Fibroblast of gingiva (primary cell): ENCODE measurements around the gene CCDC138.
"Not testable (repeated sequence)": the region's sequence is repeated elsewhere in the genome, so short reads cannot be mapped to it uniquely, and the experiment has no call there.

Experiments used
- DNase-seq: peaks from one replicate; pipeline ENCODE4 v3.0.0-alpha.2; 2011; ENCODE audit warnings: low read depth

Gene CCDC138

GRCh38 chr2:108786354-108787215 lies at the start of gene CCDC138:
CCDC138 (plus strand) TSS chr2:108786771; CDS start chr2:108786823, 52 bp downstream.
- peak; percentile 83 for DNase-seq

- not testable (repeated sequence) for DNase-seq
Measured at GRCh38 chr2:108757973-108758372, 28.6 kb upstream of the CCDC138 start.

- DNase-seq: not testable (repeated sequence)
Measured at GRCh38 chr2:108762618-108763017, 24.0 kb upstream of the CCDC138 start.

- DNase-seq: not testable (repeated sequence)
Measured at GRCh38 chr2:108766671-108767070, 19.9 kb upstream of the CCDC138 start.

GRCh38 chr2:108767859-108768258 lies 18.7 kb upstream of the CCDC138 start:
- DNase-seq: not testable (repeated sequence)

- DNase-seq: no peak
Measured at GRCh38 chr2:108776475-108776874, 10.1 kb upstream of the CCDC138 start.

- no peak for DNase-seq
Measured at GRCh38 chr2:108778857-108779256, 7.7 kb upstream of the CCDC138 start.

GRCh38 chr2:108786008-108786353 lies 590 bp upstream of the CCDC138 start:
- no peak for DNase-seq

GRCh38 chr2:108787216-108787541 lies 608 bp downstream of the CCDC138 start:
- no peak for DNase-seq

- DNase-seq: no peak
Measured at GRCh38 chr2:108803045-108803736, 16.6 kb downstream of the CCDC138 start.

- DNase-seq: no peak
Measured at GRCh38 chr2:108805032-108805431, 18.5 kb downstream of the CCDC138 start.

GRCh38 chr2:108805782-108806181 lies 19.2 kb downstream of the CCDC138 start:
- no peak for DNase-seq

GRCh38 chr2:108806371-108807113 lies 20.0 kb downstream of the CCDC138 start:
- no peak for DNase-seq

- no peak for DNase-seq
Measured at GRCh38 chr2:108809936-108810335, 23.4 kb downstream of the CCDC138 start.

GRCh38 chr2:108810993-108811957 lies 24.7 kb downstream of the CCDC138 start:
- no peak for DNase-seq

GRCh38 chr2:108813732-108814131 lies 27.2 kb downstream of the CCDC138 start:
- DNase-seq: no peak

GRCh38 chr2:108820482-108820881 lies 33.9 kb downstream of the CCDC138 start:
- no peak for DNase-seq

- DNase-seq: no peak
Measured at GRCh38 chr2:108823286-108823685, 36.7 kb downstream of the CCDC138 start.

GRCh38 chr2:108824316-108825070 lies 37.9 kb downstream of the CCDC138 start:
- DNase-seq: no peak

GRCh38 chr2:108825254-108825653 lies 38.7 kb downstream of the CCDC138 start:
- no peak for DNase-seq

- DNase-seq: no peak
Measured at GRCh38 chr2:108825736-108826135, 39.2 kb downstream of the CCDC138 start.
